ENCODE measurements around the gene PRELP.

GRCh38 chr1:203536980-203537455 is 61.4 kb downstream of the PRELP start:
- TF ChIP-seq, protein P1, sequence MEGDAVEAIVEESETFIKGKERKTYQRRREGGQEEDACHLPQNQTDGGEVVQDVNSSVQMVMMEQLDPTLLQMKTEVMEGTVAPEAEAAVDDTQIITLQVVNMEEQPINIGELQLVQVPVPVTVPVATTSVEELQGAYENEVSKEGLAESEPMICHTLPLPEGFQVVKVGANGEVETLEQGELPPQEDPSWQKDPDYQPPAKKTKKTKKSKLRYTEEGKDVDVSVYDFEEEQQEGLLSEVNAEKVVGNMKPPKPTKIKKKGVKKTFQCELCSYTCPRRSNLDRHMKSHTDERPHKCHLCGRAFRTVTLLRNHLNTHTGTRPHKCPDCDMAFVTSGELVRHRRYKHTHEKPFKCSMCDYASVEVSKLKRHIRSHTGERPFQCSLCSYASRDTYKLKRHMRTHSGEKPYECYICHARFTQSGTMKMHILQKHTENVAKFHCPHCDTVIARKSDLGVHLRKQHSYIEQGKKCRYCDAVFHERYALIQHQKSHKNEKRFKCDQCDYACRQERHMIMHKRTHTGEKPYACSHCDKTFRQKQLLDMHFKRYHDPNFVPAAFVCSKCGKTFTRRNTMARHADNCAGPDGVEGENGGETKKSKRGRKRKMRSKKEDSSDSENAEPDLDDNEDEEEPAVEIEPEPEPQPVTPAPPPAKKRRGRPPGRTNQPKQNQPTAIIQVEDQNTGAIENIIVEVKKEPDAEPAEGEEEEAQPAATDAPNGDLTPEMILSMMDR (IDR thresholded peaks at IDR 0.05), result no peak
- no peak for TF ChIP-seq POLR2A (IDR thresholded peaks at IDR 0.05)

Measured in breast epithelium (tissue), 3 donors.